Neural cell (in vitro differentiated cells): Measurements from ENCODE around the gene MMP3.

Experiments
- EP300 ChIP-seq: fragments of 450-650 bp; conservative IDR thresholded peaks from 2 replicates; pipeline ENCODE4 v1.6.1; 2014; ENCODE audit warnings: antibody characterized with exemption, mild to moderate bottlenecking, moderate library complexity; ENCODE audit not compliant: poor library complexity, severe bottlenecking
- RAD21 ChIP-seq: fragments of 450-650 bp; conservative IDR thresholded peaks from 2 replicates; pipeline ENCODE4 v1.6.1; 2014; ENCODE audit warnings: antibody characterized with exemption, mild to moderate bottlenecking, moderate library complexity
- SMC3 ChIP-seq: fragments of 450-650 bp; conservative IDR thresholded peaks from 2 replicates; pipeline ENCODE4 v1.6.1; 2014; ENCODE audit warnings: antibody characterized with exemption, mild to moderate bottlenecking, moderate library complexity; ENCODE audit not compliant: poor library complexity
- TF ChIP-seq, protein P1 (sequence below): fragments of 450-650 bp; IDR thresholded peaks from 2 replicates; pipeline ENCODE4 v1.5.1; 2014; ENCODE audit warnings: antibody characterized with exemption, mild to moderate bottlenecking, moderate library complexity; ENCODE audit not compliant: poor library complexity, severe bottlenecking

DNA sequence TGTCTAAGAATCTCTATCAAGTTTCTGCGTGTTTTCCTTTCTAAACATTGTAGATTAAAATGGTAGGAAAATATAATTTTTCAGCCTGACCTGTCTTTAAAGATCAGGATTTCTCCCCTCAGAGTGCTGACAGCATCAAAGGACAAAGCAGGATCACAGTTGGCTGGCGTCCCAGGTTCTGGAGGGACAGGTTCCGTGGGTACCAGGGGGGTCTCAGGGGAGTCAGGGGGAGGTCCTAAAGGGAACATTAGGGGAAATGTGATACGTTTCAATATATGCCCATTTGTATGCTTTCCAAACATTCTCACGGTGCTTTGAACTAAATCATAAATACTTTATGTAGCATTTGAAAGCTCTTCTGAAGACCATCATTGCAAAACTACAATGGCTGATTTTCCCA is 3.4 kb downstream of the MMP3 start:
- TF ChIP-seq RAD21 (no peak), SMC3 (no peak), EP300 (no peak)
- TF ChIP-seq, protein P1, sequence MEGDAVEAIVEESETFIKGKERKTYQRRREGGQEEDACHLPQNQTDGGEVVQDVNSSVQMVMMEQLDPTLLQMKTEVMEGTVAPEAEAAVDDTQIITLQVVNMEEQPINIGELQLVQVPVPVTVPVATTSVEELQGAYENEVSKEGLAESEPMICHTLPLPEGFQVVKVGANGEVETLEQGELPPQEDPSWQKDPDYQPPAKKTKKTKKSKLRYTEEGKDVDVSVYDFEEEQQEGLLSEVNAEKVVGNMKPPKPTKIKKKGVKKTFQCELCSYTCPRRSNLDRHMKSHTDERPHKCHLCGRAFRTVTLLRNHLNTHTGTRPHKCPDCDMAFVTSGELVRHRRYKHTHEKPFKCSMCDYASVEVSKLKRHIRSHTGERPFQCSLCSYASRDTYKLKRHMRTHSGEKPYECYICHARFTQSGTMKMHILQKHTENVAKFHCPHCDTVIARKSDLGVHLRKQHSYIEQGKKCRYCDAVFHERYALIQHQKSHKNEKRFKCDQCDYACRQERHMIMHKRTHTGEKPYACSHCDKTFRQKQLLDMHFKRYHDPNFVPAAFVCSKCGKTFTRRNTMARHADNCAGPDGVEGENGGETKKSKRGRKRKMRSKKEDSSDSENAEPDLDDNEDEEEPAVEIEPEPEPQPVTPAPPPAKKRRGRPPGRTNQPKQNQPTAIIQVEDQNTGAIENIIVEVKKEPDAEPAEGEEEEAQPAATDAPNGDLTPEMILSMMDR = no peak
